IMR-90 (cell line): ENCODE data around the gene RRAGD. TPM values are rescaled to one million over a fixed set of nuclear protein-coding genes. Genes with fewer than 3 reads are reported as not detected.
A peak's percentile ranks its signal among the peaks of the same experiment; 100 is the strongest.

Experiments used
- BHLHE40 ChIP-seq: fragments of 150-350 bp; IDR thresholded peaks from 2 replicates; pipeline ENCODE4 v1.6.1; 2016; ENCODE audit warnings: mild to moderate bottlenecking, low read depth, low read length
- CHD1 ChIP-seq: IDR thresholded peaks from 2 replicates; pipeline ENCODE4 v1.6.1; 2012; ENCODE audit warnings: low read depth, low read length, improper control_type of control experiment
- FOS ChIP-seq: fragments of 150-350 bp; IDR thresholded peaks from 2 replicates; pipeline ENCODE4 v1.6.1; 2016; ENCODE audit warnings: low read depth, low read length
- RAD21 ChIP-seq: IDR thresholded peaks from 2 replicates; pipeline ENCODE4 v1.6.1; 2012; ENCODE audit warnings: low read length, improper control_type of control experiment
- polyA plus RNA-seq, 3 experiments: library from polyadenylated mRNA; depleted of rRNA; stranded (reverse); fragments of >200 nt; gene quantifications; 2 replicates each; pipeline ENCODE4 v1.2.3, GENCODE V29; 2012; ENCODE audit warnings: low replicate concordance in 1 of 3
- total RNA-seq: library from RNA; depleted of rRNA; stranded (reverse); fragments of >200 nt; gene quantifications from 2 replicates; pipeline ENCODE4 v1.2.3, GENCODE V29; 2012

The RRAGD gene
- total and polyA plus RNA-seq, 2 of the 4 experiments (the other 2 are of a cell fraction): not detected

- TF ChIP-seq RAD21: no peak
- 0 out of 2 replicates have a peak, but pooled peaks have one; percentile 3 for TF ChIP-seq FOS
- no peak; the same call in 1 of the 2 replicates for TF ChIP-seq CHD1
- 0 out of 2 replicates have a peak, but pooled peaks have one; percentile 11 for TF ChIP-seq BHLHE40
Measured at GRCh38 chr6:89352278-89353117, 59.6 kb downstream of the RRAGD start, which contains the start of gene UBE2J1 (continued).
